ENCODE data around the gene SLC2A1. TPM values are rescaled to one million over a fixed set of nuclear protein-coding genes. Genes with fewer than 3 reads are reported as not detected.

Gene SLC2A1
- polyA plus RNA-seq, 1 experiment, result 193 TPM

- no peak overlapping the region for H3K4me3 ChIP-seq (ENCODE audit: low read depth, low read length)
- POLR2A ChIA-PET, result interaction anchor here (0.9 kb wide), 1 partner anchor 22 kb away, joined by 4 read pairs; no protein-coding TSS in a partner anchor
- DNase-seq (ENCODE audit: low read depth), result no peak
- CTCF ChIA-PET, result interaction anchor here (1.3 to 2.1 kb wide), 2 partner anchors 27 to 123 kb away, joined by 4 to 8 read pairs; no protein-coding TSS in a partner anchor
- no peaks in the 10 kb centered on the region for H3K27me3 ChIP-seq (ENCODE audit: control insufficient read depth, insufficient read depth, low read length)
- H3K36me3 ChIP-seq (ENCODE audit: control insufficient read depth, insufficient read depth, low read length), result peaks cover 12% of the 10 kb centered on the region
- no peak for TF ChIP-seq CTCF (IDR thresholded peaks at IDR 0.05; ENCODE audit: insufficient read depth, low read depth, low read length)
These were observed 8.6 kb downstream of the SLC2A1 start for GRCh38 chr1:42950116-42950481.

GRCh38 chr1:42949312-42950115 lies 9.2 kb downstream of the SLC2A1 start:
- ChIA-PET POLR2A (interaction anchor here (0.6 to 0.9 kb wide), 2 partner anchors 10 to 22 kb away, joined by 4 read pairs; no protein-coding TSS in a partner anchor), CTCF (interaction anchor here (1.1 to 2.1 kb wide), 3 partner anchors 27 to 124 kb away, joined by 3 to 8 read pairs (median 3); no protein-coding TSS in a partner anchor)
- no peak for TF ChIP-seq CTCF (IDR thresholded peaks at IDR 0.05; ENCODE audit: insufficient read depth, low read depth, low read length)
- DNase-seq (ENCODE audit: low read depth), result no peak
- no peak overlapping the region for H3K4me3 ChIP-seq (ENCODE audit: low read depth, low read length)
- H3K36me3 ChIP-seq (ENCODE audit: control insufficient read depth, insufficient read depth, low read length), result peaks cover 12% of the 10 kb centered on the region
- H3K27me3 ChIP-seq (ENCODE audit: control insufficient read depth, insufficient read depth, low read length), result no peaks in the 10 kb centered on the region

- ChIA-PET POLR2A (no interaction called here), CTCF (interaction anchor here (1.0 to 1.2 kb wide), 5 partner anchors 9 to 125 kb away, joined by 3 read pairs; no protein-coding TSS in a partner anchor)
- no peaks in the 10 kb centered on the region for H3K27me3 ChIP-seq (ENCODE audit: control insufficient read depth, insufficient read depth, low read length)
- no peak for DNase-seq (ENCODE audit: low read depth)
- H3K4me3 ChIP-seq (ENCODE audit: low read depth, low read length), result no peak overlapping the region
- peaks cover 7% of the 10 kb centered on the region for H3K36me3 ChIP-seq (ENCODE audit: control insufficient read depth, insufficient read depth, low read length)
- TF ChIP-seq CTCF (IDR thresholded peaks at IDR 0.05; ENCODE audit: insufficient read depth, low read depth, low read length), result no peak
These were observed 10.5 kb downstream of the SLC2A1 start for GRCh38 chr1:42947965-42948732.

- CTCF ChIA-PET, result interaction anchor here (0.6 to 1.2 kb wide), 4 partner anchors 10 to 213 kb away, joined by 3 read pairs; no protein-coding TSS in a partner anchor
- POLR2A ChIA-PET, result no interaction called here
- TF ChIP-seq CTCF (IDR thresholded peaks at IDR 0.05; ENCODE audit: insufficient read depth, low read depth, low read length), result no peak
- Histone ChIP-seq H3K4me3 (ENCODE audit: low read depth, low read length) (no peak overlapping the region), H3K36me3 (ENCODE audit: control insufficient read depth, insufficient read depth, low read length) (peaks cover 9% of the 10 kb centered on the region), H3K27me3 (ENCODE audit: control insufficient read depth, insufficient read depth, low read length) (no peaks in the 10 kb centered on the region)
- DNase-seq (ENCODE audit: low read depth), result no peak
These were observed 11.6 kb downstream of the SLC2A1 start for GRCh38 chr1:42947117-42947516.
